ENCODE data around the gene WNT8A.

- TF ChIP-seq YY1 (IDR thresholded peaks at IDR 0.05; ENCODE audit: insufficient read depth, insufficient read length) = no peak
- no peak for TF ChIP-seq ZNF274 (IDR thresholded peaks at IDR 0.05; ENCODE audit: low read depth, low read length)
- TF ChIP-seq SUZ12 (IDR thresholded peaks at IDR 0.05; ENCODE audit: extremely low read depth, insufficient read depth, insufficient read length) = no peak
These were observed 6.7 kb upstream of the WNT8A start for GRCh38 chr5:138077064-138077696.

All from NT2/D1 (cell line).